Activated naive CD4-positive, alpha-beta T cell treated with anti-CD3 and anti-CD28 coated beads, Interleukin-2, amount 10 ng/mL, durations not matched to agents 7 days and 5 days (primary cell): ENCODE measurements around the gene GJA1.
"Not testable (repeated sequence)": the region's sequence is repeated elsewhere in the genome, so short reads cannot be mapped to it uniquely, and the experiment has no call there.

Experiments
- CTCF ChIA-PET: fragments of 350-600 bp; sonication (Branson Sonifier 250); formaldehyde crosslinking; loops from one replicate; lab custom pipeline; 2021; ENCODE audit warnings: antibody characterized with exemption; lab: Charles Lee
- DNase-seq: peaks from one replicate; pipeline ENCODE4 v3.0.0-alpha.2; 2020
- H3K27ac Mint-ChIP-seq: one replicate; pipeline ENCODE4 v1.8.0; 2021; ENCODE audit warnings: mild to moderate bottlenecking, moderate library complexity, mixed read lengths
- H3K27me3 Mint-ChIP-seq: one replicate; pipeline ENCODE4 v1.8.0; 2021; ENCODE audit warnings: mild to moderate bottlenecking, mixed read lengths
- H3K36me3 Mint-ChIP-seq: one replicate; pipeline ENCODE4 v1.8.0; 2021; ENCODE audit warnings: mixed read lengths
- H3K4me1 Mint-ChIP-seq: one replicate; pipeline ENCODE4 v1.8.0; 2021; ENCODE audit warnings: mixed read lengths
- H3K4me3 Mint-ChIP-seq: one replicate; pipeline ENCODE4 v1.8.0; 2021; ENCODE audit warnings: mild to moderate bottlenecking, moderate library complexity, mixed read lengths
- H3K9me3 Mint-ChIP-seq: one replicate; pipeline ENCODE4 v1.8.0; 2021; ENCODE audit warnings: mixed read lengths

GJA1 gene

DNA sequence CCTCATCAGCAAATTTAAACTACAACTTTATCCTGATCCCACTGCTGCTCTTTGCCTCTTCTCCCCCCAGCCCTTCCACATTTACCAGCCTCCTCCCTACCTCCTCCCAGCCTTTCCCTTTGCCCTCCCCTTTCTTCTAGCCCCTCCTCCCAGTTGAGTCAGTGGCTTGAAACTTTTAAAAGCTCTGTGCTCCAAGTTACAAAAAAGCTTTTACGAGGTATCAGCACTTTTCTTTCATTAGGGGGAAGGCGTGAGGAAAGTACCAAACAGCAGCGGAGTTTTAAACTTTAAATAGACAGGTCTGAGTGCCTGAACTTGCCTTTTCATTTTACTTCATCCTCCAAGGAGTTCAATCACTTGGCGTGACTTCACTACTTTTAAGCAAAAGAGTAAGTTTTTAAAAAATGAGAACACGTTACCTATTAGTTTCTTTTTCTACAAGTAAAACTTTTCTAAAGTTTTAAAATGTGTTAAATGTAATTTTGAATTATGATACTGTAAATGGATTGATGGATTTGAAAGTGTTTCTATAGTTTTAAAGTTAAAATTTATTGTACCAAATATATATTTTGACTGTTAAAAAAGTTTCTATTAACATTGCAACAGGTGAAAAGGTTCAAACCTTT lies at the start of gene GJA1:
Gene GJA1, plus strand, starts transcription at position 203 of the 626 bp plus-strand sequence. CDS start 11,202 bp downstream, outside the sequence.
- Mint-ChIP-seq H3K27me3 (peaks cover 39% of the 10 kb centered on the region), H3K9me3 (no peaks in the 10 kb centered on the region), H3K4me1 (peaks cover 23% of the 10 kb centered on the region), H3K4me3 (peak within 1 kb of the TSS; percentile 83), H3K36me3 (peaks cover 3% of the 10 kb centered on the region), H3K27ac (no peak within 1 kb of the TSS)
- CTCF ChIA-PET: interaction anchor here (1.3 kb wide), 1 partner anchor 414 kb away, joined by 3 read pairs; no protein-coding TSS in a partner anchor
- no peak for DNase-seq

DNA sequence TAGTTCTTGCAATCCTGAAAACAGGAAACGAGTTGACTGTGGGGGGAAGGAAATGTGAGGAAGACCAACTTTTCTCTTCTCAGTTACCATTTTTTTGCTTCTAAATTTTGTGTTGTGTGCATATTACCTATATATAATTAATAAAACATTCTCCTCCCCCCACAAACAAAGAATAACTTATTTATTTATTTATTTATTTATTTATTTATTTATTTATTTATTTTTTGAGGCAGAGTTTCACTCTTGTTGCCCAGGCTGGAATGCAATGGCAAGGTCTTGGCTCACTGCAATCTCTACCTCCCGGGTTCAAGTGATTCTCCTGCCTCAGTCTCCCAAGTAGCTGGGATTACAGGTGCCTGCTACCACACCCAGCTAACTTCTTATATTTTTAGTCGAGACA lies 48.9 kb upstream of the GJA1 start:
- H3K9me3 Mint-ChIP-seq, CTCF ChIA-PET, H3K4me1 Mint-ChIP-seq, DNase-seq, H3K4me3 Mint-ChIP-seq, H3K27ac Mint-ChIP-seq, H3K27me3 Mint-ChIP-seq, H3K36me3 Mint-ChIP-seq: not testable (repeated sequence)

DNA sequence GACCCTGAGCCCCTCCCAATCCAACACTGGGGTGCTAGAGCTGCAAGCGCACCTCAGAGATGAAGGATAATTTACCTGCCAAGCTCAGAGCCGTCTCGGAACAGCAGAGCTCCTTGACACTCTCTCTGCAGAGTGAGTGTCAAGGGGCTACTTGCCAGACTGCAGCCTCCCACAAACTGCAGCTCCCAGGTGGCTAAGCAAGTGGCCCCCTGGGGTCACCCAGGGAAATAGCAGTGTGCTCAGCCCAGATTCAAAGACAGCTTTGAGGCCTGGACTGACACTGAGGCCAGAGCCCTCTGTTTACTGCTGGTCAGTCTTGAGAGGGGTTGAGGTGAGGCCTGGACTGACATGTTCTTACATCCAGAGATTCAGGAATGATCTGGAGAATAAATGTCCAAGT lies 46.0 kb upstream of the GJA1 start:
- H3K36me3 Mint-ChIP-seq: no peaks in the 10 kb centered on the region
- no peaks in the 10 kb centered on the region for H3K9me3 Mint-ChIP-seq
- no peak overlapping the region for H3K4me3 Mint-ChIP-seq
- peaks cover 3% of the 10 kb centered on the region for H3K27me3 Mint-ChIP-seq
- CTCF ChIA-PET: no interaction called here
- H3K4me1 Mint-ChIP-seq: no peaks in the 10 kb centered on the region
- DNase-seq: no peak
- no peak overlapping the region for H3K27ac Mint-ChIP-seq

- H3K9me3 Mint-ChIP-seq: no peaks in the 10 kb centered on the region
- CTCF ChIA-PET: interaction anchor here (1.2 kb wide), 1 partner anchor 31 kb away, joined by 3 read pairs; no protein-coding TSS in a partner anchor
- H3K27me3 Mint-ChIP-seq: peaks cover 3% of the 10 kb centered on the region
Observed at GRCh38 chr6:121393731-121394505, 41.5 kb upstream of the GJA1 start.

GRCh38 chr6:121395736-121396135 lies 39.7 kb upstream of the GJA1 start:
- H3K9me3 Mint-ChIP-seq: no peaks in the 10 kb centered on the region
- CTCF ChIA-PET: no interaction called here
- no peak overlapping the region for H3K4me3 Mint-ChIP-seq
- no peaks in the 10 kb centered on the region for H3K36me3 Mint-ChIP-seq
- no peaks in the 10 kb centered on the region for H3K4me1 Mint-ChIP-seq
- H3K27ac Mint-ChIP-seq: no peak overlapping the region
- DNase-seq: no peak
- H3K27me3 Mint-ChIP-seq: no peaks in the 10 kb centered on the region

More at GRCh38 chr6:121393731-121394505, 41.5 kb upstream of the GJA1 start:
- no peak for DNase-seq
- H3K4me3 Mint-ChIP-seq: no peak overlapping the region
- H3K4me1 Mint-ChIP-seq: no peaks in the 10 kb centered on the region
- H3K36me3 Mint-ChIP-seq: no peaks in the 10 kb centered on the region
- no peak overlapping the region for H3K27ac Mint-ChIP-seq

- H3K4me3 Mint-ChIP-seq, CTCF ChIA-PET, H3K36me3 Mint-ChIP-seq, H3K27ac Mint-ChIP-seq, H3K4me1 Mint-ChIP-seq, H3K27me3 Mint-ChIP-seq, H3K9me3 Mint-ChIP-seq, DNase-seq: not testable (repeated sequence)
Observed at GRCh38 chr6:121397188-121397587, 38.3 kb upstream of the GJA1 start.

- H3K27me3 Mint-ChIP-seq: no peaks in the 10 kb centered on the region
- CTCF ChIA-PET: no interaction called here
- H3K36me3 Mint-ChIP-seq: no peaks in the 10 kb centered on the region
- DNase-seq: no peak
- H3K27ac Mint-ChIP-seq: no peak overlapping the region
- H3K9me3 Mint-ChIP-seq: no peaks in the 10 kb centered on the region
- no peaks in the 10 kb centered on the region for H3K4me1 Mint-ChIP-seq
- H3K4me3 Mint-ChIP-seq: no peak overlapping the region
Observed at GRCh38 chr6:121398127-121398526, 37.3 kb upstream of the GJA1 start.

- H3K4me1 Mint-ChIP-seq: no peaks in the 10 kb centered on the region
- no peaks in the 10 kb centered on the region for H3K36me3 Mint-ChIP-seq
- H3K27ac Mint-ChIP-seq: no peak overlapping the region
- no peak overlapping the region for H3K4me3 Mint-ChIP-seq
- H3K27me3 Mint-ChIP-seq: no peaks in the 10 kb centered on the region
- DNase-seq: no peak
- CTCF ChIA-PET: no interaction called here
- no peaks in the 10 kb centered on the region for H3K9me3 Mint-ChIP-seq
Observed at GRCh38 chr6:121399966-121400365, 35.5 kb upstream of the GJA1 start.

DNA sequence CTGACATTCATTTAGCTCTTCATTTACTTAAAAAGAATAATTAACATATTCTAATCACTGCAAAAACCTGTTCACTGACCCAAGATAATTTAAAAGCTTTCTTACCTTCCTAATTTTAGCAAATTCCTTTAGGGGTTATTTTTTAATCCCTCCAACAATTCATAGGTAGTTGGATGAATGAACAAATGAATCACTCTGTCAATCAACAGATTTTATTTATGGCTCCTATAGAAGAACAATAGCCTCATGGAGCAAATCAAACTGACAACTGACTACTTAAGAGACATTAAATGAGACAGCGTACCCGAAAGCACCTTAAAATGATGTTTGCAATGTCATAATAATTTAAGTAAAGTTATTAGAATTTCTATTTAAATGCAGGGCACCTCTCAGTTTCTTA lies 31.5 kb upstream of the GJA1 start:
- no peaks in the 10 kb centered on the region for H3K27me3 Mint-ChIP-seq
- CTCF ChIA-PET: no interaction called here
- no peak overlapping the region for H3K27ac Mint-ChIP-seq
- no peaks in the 10 kb centered on the region for H3K36me3 Mint-ChIP-seq
- no peaks in the 10 kb centered on the region for H3K9me3 Mint-ChIP-seq
- no peaks in the 10 kb centered on the region for H3K4me1 Mint-ChIP-seq
- no peak overlapping the region for H3K4me3 Mint-ChIP-seq
- DNase-seq: no peak

GRCh38 chr6:121405306-121405705 lies 30.1 kb upstream of the GJA1 start:
- Mint-ChIP-seq H3K4me3 (no peak overlapping the region), H3K27me3 (no peaks in the 10 kb centered on the region), H3K4me1 (no peaks in the 10 kb centered on the region), H3K36me3 (no peaks in the 10 kb centered on the region), H3K27ac (no peak overlapping the region), H3K9me3 (no peaks in the 10 kb centered on the region)
- no peak for DNase-seq
- CTCF ChIA-PET: no interaction called here

DNA sequence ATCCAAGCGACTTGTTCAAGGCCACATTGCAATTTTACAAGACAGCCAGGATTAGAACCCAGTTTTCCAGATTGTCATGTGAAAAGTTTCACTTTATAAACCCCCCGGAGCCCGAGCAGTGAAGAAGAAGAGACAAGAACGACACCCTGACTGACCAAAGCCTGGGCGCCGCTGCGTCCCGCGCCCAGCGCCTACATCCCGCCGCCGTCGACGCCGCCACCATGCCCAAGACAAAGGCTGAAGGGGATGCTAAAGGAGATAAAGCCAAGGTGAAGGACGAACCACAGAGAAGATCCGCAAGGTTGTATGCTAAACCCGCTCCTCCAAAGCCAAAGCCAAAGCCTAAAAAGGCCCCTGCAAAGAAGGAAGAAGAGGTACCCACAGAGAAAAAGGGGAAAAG lies 27.1 kb upstream of the GJA1 start:
- Mint-ChIP-seq H3K4me3 (no peak overlapping the region), H3K36me3 (no peaks in the 10 kb centered on the region), H3K4me1 (no peaks in the 10 kb centered on the region), H3K27ac (no peak overlapping the region), H3K9me3 (no peaks in the 10 kb centered on the region), H3K27me3 (no peaks in the 10 kb centered on the region)
- no peak for DNase-seq
- CTCF ChIA-PET: no interaction called here

DNA sequence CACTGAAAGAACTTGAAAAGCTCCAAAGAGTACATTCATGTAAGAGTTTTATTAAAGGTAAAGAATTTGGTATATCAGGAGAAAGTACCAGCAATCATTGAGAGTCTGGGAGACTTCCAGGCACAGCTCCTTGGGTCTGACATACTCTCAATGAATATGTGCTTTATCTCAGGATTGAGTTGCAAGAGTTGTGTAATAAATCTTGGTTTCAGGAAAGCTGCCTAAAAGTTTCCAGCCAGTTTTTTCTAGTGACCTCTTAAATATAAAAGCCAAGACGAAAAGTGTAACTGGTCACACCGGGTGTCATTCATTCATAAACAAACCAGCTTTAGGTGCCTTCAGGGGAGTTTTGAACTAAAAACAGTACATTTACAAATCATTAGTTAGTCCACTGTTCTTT lies 21.6 kb upstream of the GJA1 start:
- Mint-ChIP-seq H3K27ac (no peak overlapping the region), H3K36me3 (no peaks in the 10 kb centered on the region), H3K9me3 (no peaks in the 10 kb centered on the region), H3K4me1 (no peaks in the 10 kb centered on the region), H3K27me3 (peaks cover 3% of the 10 kb centered on the region), H3K4me3 (no peak overlapping the region)
- CTCF ChIA-PET: no interaction called here
- no peak for DNase-seq

DNA sequence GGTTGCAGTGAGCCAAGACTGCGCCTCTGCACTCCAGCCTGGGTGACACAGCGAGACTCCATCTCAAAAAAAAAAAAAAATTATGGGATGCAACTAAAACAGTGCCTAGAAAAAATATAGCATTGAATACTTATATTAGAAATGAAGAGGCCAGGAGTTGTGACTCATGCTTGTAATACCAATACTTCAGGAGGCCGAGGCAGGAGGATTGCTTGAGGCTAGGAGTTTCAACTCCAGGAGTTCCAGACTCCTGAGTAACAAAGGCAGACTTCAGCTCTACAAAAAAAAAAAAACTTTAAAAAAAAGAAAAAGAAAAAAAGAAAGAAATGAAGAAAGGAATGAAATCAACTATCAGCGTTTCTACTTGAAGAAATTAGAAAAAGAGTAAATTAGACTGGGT lies 17.1 kb upstream of the GJA1 start:
- no peak for DNase-seq
- CTCF ChIA-PET: interaction anchor here (0.6 kb wide), 1 partner anchor 575 kb away, joined by 3 read pairs; no protein-coding TSS in a partner anchor
- H3K4me3 Mint-ChIP-seq: no peak overlapping the region
- no peak overlapping the region for H3K27ac Mint-ChIP-seq
- no peaks in the 10 kb centered on the region for H3K9me3 Mint-ChIP-seq
- H3K27me3 Mint-ChIP-seq: peaks cover 3% of the 10 kb centered on the region
- no peaks in the 10 kb centered on the region for H3K4me1 Mint-ChIP-seq
- no peaks in the 10 kb centered on the region for H3K36me3 Mint-ChIP-seq

GRCh38 chr6:121426686-121427085 lies 8.8 kb upstream of the GJA1 start:
- Mint-ChIP-seq H3K4me3 (no peak overlapping the region), H3K27ac (no peak overlapping the region), H3K4me1 (no peaks in the 10 kb centered on the region), H3K36me3 (no peaks in the 10 kb centered on the region), H3K9me3 (no peaks in the 10 kb centered on the region), H3K27me3 (no peaks in the 10 kb centered on the region)
- CTCF ChIA-PET: no interaction called here
- no peak for DNase-seq
